Colonic mucosa (tissue), 4 donors: Measurements from ENCODE around the gene ERCC3. TPM values are rescaled to one million over a fixed set of nuclear protein-coding genes. Genes with fewer than 3 reads are reported as not detected.

ENCODE experiments used
- DNase-seq: peaks from one replicate; pipeline ENCODE4 v3.0.0-alpha.2; 2020
- H3K27ac ChIP-seq: fragments of 200-600 bp; one replicate; pipeline ENCODE4 v1.8.0; 2021
- H3K27me3 ChIP-seq: fragments of 200-600 bp; one replicate; pipeline ENCODE4 v1.8.0; 2021
- H3K36me3 ChIP-seq: fragments of 200-600 bp; one replicate; pipeline ENCODE4 v1.8.0; 2021
- H3K4me1 ChIP-seq: fragments of 200-600 bp; one replicate; pipeline ENCODE4 v1.8.0; 2021; ENCODE audit warnings: mild to moderate bottlenecking
- H3K4me3 ChIP-seq: fragments of 200-600 bp; one replicate; pipeline ENCODE4 v1.8.0; 2021
- H3K9ac ChIP-seq, 2 donors: one replicate each; pipeline ENCODE4 v1.7.0; 2013; ENCODE audit warnings: control low read depth in 2 of 2, low read depth in 2 of 2, low read length in 2 of 2
- H3K9me3 ChIP-seq: fragments of 200-600 bp; one replicate; pipeline ENCODE4 v1.8.0; 2021
- CTCF ChIP-seq: fragments of 200-600 bp; IDR thresholded peaks from one replicate; pipeline ENCODE4 v1.8.0; 2022; ENCODE audit warnings: antibody characterized with exemption, mild to moderate bottlenecking
- intact Hi-C: fragments of 100-400 bp; cut with DNase I; formaldehyde crosslinking; loops from one replicate; pipeline ENCODE4 v1.14.1; 2022
- total RNA-seq, 2 donors: library from RNA; stranded (reverse); fragmentation: NEBNext Ultra II Directional in 1 of 2; extraction: Animal tissue kit (Norgen Biotek cat#: 25700) in 1 of 2; gene quantifications; one replicate each; pipeline ENCODE4 v1.2.1, GENCODE V29; 2021
- donor health status: healthy.
- donor health status: DM: no; HTN: no; CAD: no.
- donor health status: DM: no; HTN: no; CAD: no.

Gene ERCC3
- total RNA-seq, 2 donors from 2014 or later: 27.8 to 32.5 TPM

- Histone ChIP-seq H3K9ac (no peak overlapping the region), H3K36me3 (peaks cover 13% of the 10 kb centered on the region), H3K4me3 (no peak overlapping the region), H3K9me3 (no peaks in the 10 kb centered on the region), H3K27ac (no peak overlapping the region), H3K27me3 (no peaks in the 10 kb centered on the region), H3K4me1 (no peaks in the 10 kb centered on the region)
- no peak for DNase-seq
- no peak for TF ChIP-seq CTCF
- intact Hi-C loops: no loop called here
Measured at GRCh38 chr2:127280693-127281092, 13.3 kb downstream of the ERCC3 start.

GRCh38 chr2:127279781-127280180 is 14.2 kb downstream of the ERCC3 start:
- TF ChIP-seq CTCF: no peak
- Histone ChIP-seq H3K9me3 (no peaks in the 10 kb centered on the region), H3K27me3 (no peaks in the 10 kb centered on the region), H3K9ac (no peak overlapping the region), H3K36me3 (peaks cover 13% of the 10 kb centered on the region), H3K4me1 (no peaks in the 10 kb centered on the region), H3K27ac (no peak overlapping the region), H3K4me3 (no peak overlapping the region)
- intact Hi-C loops: no loop called here
- no peak for DNase-seq

GRCh38 chr2:127278959-127279358 is 15.0 kb downstream of the ERCC3 start:
- DNase-seq: no peak
- Histone ChIP-seq H3K4me3 (no peak overlapping the region), H3K9me3 (no peaks in the 10 kb centered on the region), H3K9ac (no peak overlapping the region), H3K27ac (no peak overlapping the region), H3K36me3 (peaks cover 8% of the 10 kb centered on the region), H3K4me1 (no peaks in the 10 kb centered on the region), H3K27me3 (no peaks in the 10 kb centered on the region)
- intact Hi-C loops: no loop called here
- no peak for TF ChIP-seq CTCF

DNA sequence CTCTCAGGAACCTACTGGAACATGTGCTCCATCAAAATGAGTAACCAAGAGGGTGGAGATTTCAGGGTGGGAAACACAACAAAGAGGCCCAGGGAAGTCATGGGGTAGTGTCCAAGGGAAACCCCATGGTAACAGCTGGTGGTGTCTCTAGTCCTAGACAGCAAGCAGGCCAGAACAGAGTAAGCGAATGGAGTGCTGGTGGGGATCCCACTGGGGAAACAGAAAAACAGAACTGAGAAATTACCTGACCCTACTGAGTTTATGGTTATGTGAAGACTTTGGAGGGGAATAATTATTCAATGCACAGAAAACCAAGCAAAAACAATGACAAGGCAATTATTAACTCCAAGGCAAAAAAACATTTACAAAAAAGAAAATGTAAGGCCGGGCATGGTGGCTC is 16.9 kb downstream of the ERCC3 start:
- H3K36me3 ChIP-seq: peaks cover 14% of the 10 kb centered on the region
- intact Hi-C loops: no loop called here
- H3K9me3 ChIP-seq: no peaks in the 10 kb centered on the region
- no peak for TF ChIP-seq CTCF
- no peak overlapping the region for H3K27ac ChIP-seq
- no peak overlapping the region for H3K4me3 ChIP-seq
- H3K27me3 ChIP-seq: no peaks in the 10 kb centered on the region
- no peaks in the 10 kb centered on the region for H3K4me1 ChIP-seq
- no peak overlapping the region for H3K9ac ChIP-seq
- DNase-seq: no peak

DNA sequence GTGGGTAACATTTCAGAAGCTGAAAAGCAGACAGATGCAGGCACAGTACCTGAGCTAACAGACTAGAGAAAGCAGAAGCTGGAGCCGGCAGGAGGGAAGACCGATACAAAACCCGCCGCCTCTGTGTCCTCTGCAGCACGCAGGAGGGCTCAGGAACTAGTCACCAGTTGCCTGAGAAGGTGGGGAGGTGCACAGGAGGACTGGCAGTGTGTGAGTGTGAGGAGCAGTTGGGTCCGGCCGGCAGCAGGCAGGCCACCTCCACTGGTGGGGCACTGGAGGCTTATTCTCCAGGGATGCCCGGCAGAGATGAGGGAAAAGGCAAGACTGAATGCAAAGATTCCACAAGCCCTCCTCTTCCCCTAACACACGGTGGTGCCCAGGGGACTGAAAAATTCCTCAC is 18.2 kb downstream of the ERCC3 start:
- H3K4me3 ChIP-seq: no peak overlapping the region
- intact Hi-C loops: no loop called here
- H3K27ac ChIP-seq: no peak overlapping the region
- peaks cover 16% of the 10 kb centered on the region for H3K36me3 ChIP-seq
- no peak overlapping the region for H3K9ac ChIP-seq
- no peaks in the 10 kb centered on the region for H3K27me3 ChIP-seq
- TF ChIP-seq CTCF: no peak
- no peaks in the 10 kb centered on the region for H3K9me3 ChIP-seq
- no peak for DNase-seq
- no peaks in the 10 kb centered on the region for H3K4me1 ChIP-seq

- no peak for DNase-seq
- Histone ChIP-seq H3K27ac (no peak overlapping the region), H3K4me3 (no peak overlapping the region), H3K9ac (no peak overlapping the region), H3K9me3 (no peaks in the 10 kb centered on the region), H3K27me3 (no peaks in the 10 kb centered on the region), H3K36me3 (peaks cover 21% of the 10 kb centered on the region), H3K4me1 (no peaks in the 10 kb centered on the region)
- intact Hi-C loops: no loop called here
- no peak for TF ChIP-seq CTCF
Measured at GRCh38 chr2:127275356-127275755, 18.6 kb downstream of the ERCC3 start.
